Ovary (tissue), 3 donors: ENCODE data around the gene GREB1L.

Source experiments
- EP300 ChIP-seq: sonication (generic); formaldehyde crosslinking; IDR thresholded peaks from one replicate; pipeline ENCODE4 v1.6.1; 2017; ENCODE audit warnings: antibody characterized with exemption
- POLR2A ChIP-seq: fragments of 450-650 bp; IDR thresholded peaks from one replicate; pipeline ENCODE4 v1.6.1; 2017; ENCODE audit warnings: antibody characterized with exemption, mild to moderate bottlenecking, moderate library complexity
- TF ChIP-seq, protein P1 (sequence below), 3 donors: fragments of 450-650 bp in 2 of 3; fragments of 200-600 bp in 1 of 3; IDR thresholded peaks; one replicate each; pipeline versions ENCODE4 v1.5.1 to v1.8.0; 2016 to 2022; ENCODE audit warnings: antibody characterized with exemption in 3 of 3, mild to moderate bottlenecking in 1 of 3
- donor health status: DM: no; HTN: no; CAD: no.

GRCh38 chr18:21513292-21513691, 271.3 kb downstream of the GREB1L start:
- TF ChIP-seq, protein P1, sequence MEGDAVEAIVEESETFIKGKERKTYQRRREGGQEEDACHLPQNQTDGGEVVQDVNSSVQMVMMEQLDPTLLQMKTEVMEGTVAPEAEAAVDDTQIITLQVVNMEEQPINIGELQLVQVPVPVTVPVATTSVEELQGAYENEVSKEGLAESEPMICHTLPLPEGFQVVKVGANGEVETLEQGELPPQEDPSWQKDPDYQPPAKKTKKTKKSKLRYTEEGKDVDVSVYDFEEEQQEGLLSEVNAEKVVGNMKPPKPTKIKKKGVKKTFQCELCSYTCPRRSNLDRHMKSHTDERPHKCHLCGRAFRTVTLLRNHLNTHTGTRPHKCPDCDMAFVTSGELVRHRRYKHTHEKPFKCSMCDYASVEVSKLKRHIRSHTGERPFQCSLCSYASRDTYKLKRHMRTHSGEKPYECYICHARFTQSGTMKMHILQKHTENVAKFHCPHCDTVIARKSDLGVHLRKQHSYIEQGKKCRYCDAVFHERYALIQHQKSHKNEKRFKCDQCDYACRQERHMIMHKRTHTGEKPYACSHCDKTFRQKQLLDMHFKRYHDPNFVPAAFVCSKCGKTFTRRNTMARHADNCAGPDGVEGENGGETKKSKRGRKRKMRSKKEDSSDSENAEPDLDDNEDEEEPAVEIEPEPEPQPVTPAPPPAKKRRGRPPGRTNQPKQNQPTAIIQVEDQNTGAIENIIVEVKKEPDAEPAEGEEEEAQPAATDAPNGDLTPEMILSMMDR (IDR thresholded peaks at IDR 0.05), result no peak
- no peak for TF ChIP-seq EP300
- no peak for TF ChIP-seq POLR2A
